ENCODE data around the gene TTLL8. TPM values are rescaled to one million over a fixed set of nuclear protein-coding genes. Genes with fewer than 3 reads are reported as not detected.
"Not testable (repeated sequence)": the region's sequence is repeated elsewhere in the genome, so short reads cannot be mapped to it uniquely, and the experiment has no call there.

Gene TTLL8
- total RNA-seq, 1 experiment from 2014 or later, result not detected

DNA sequence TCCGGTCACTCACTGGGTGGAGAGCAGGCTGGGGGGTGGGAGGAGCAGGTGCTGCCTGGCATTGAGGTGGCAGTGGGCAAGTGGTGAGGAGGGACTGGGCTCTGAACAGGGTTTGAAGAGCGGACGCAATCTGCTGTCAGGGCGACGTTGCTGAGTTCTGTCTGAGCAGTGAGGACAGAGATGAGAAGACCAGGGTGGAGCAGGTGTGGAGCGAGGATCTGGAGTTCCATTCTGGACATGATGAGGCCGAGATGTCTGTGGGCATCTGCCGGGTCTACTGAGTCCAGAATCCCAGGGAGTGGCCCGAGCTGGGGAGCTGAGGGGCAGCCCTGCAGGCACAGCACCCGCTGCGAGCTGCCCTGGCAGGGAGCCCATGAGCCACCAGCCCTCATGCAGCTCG lies 29.5 kb upstream of the TTLL8 start:
- H3K9ac ChIP-seq (ENCODE audit: extremely low read depth, insufficient read length, low read length), result no peak overlapping the region
- H2BK20ac ChIP-seq (ENCODE audit: low read depth, low read length, poor library complexity, severe bottlenecking), result no peak overlapping the region
- no peak for TF ChIP-seq CTCF (conservative IDR thresholded peaks at IDR 0.05)
- no peak overlapping the region for H3K18ac ChIP-seq (ENCODE audit: insufficient read length, low read depth, low read length)
- H3K23me2 ChIP-seq (ENCODE audit: insufficient read length, low read depth, low read length, poor library complexity, severe bottlenecking), result no peaks in the 10 kb centered on the region
- H4K91ac ChIP-seq (ENCODE audit: insufficient read length, low read depth, low read length), result no peak overlapping the region
- H2BK12ac ChIP-seq (ENCODE audit: insufficient read length, low read depth, low read length), result no peak overlapping the region
- H3K9me3 ChIP-seq (ENCODE audit: control insufficient read depth, low read depth, low read length), result no peaks in the 10 kb centered on the region
- no peak overlapping the region for H3K23ac ChIP-seq (ENCODE audit: insufficient read length, low read depth, low read length)
- H3K4ac ChIP-seq (ENCODE audit: low read depth, low read length), result no peak overlapping the region
- H3K27me3 Mint-ChIP-seq (ENCODE audit: low read depth), result peaks cover 32% of the 10 kb centered on the region
- no peak overlapping the region for H2AK5ac ChIP-seq (ENCODE audit: insufficient read length, low read length)
- no peak overlapping the region for H3K14ac ChIP-seq (ENCODE audit: insufficient read depth, low read length)
- WGBS (ENCODE audit: extremely low coverage, insufficient read length, low lambda C conversion rate), result no CpG with 5 or more reads among the region's 12 CpGs
- 0 out of 2 replicates have a peak, but pooled peaks cover 2% of the 10 kb centered on the region for H3K27me3 ChIP-seq (ENCODE audit: insufficient read depth, low read length)
- H3K27ac ChIP-seq (ENCODE audit: insufficient read length, low read depth, low read length), result no peak overlapping the region
- no peak overlapping the region for H2BK5ac ChIP-seq (ENCODE audit: insufficient read length, low read length)
- no peak overlapping the region for H4K5ac ChIP-seq (ENCODE audit: insufficient read length, low read depth, low read length)
- no peak overlapping the region for H3K4me3 Mint-ChIP-seq
- H3K9me3 Mint-ChIP-seq, result peaks cover 3 to 14% of the 10 kb centered on the region in 2 experiments; a peak in 3 of 5 replicates
- no peak for DNase-seq
- no peak overlapping the region for H2BK120ac ChIP-seq (ENCODE audit: low read depth, low read length, poor library complexity, severe bottlenecking)
- no peak overlapping the region for H3T11ph ChIP-seq (ENCODE audit: low read length)
- no peak overlapping the region for H3K56ac ChIP-seq (ENCODE audit: insufficient read length, low read depth, low read length)
- H2AFZ ChIP-seq (ENCODE audit: low read length), result no peak overlapping the region
- H3K4me2 ChIP-seq (ENCODE audit: insufficient read depth, insufficient read length, low read length), result no peak overlapping the region
- H2BK15ac ChIP-seq (ENCODE audit: low read depth, low read length), result no peak overlapping the region
- H3K36me3 Mint-ChIP-seq (ENCODE audit: insufficient read depth in 1 of 3, low read depth in 3 of 3), result peaks cover 0 to 2% (median 0%) of the 10 kb centered on the region in 3 experiments; a peak in 1 of 7 replicates
- no peaks in the 10 kb centered on the region for H3K4me1 ChIP-seq (ENCODE audit: insufficient read depth, low read length)
- H3K79me1 ChIP-seq (ENCODE audit: insufficient read depth, low read depth, low read length, poor library complexity, severe bottlenecking), result no peaks in the 10 kb centered on the region
- H4K20me1 ChIP-seq (ENCODE audit: control insufficient read depth, insufficient read depth, insufficient read length), result no peaks in the 10 kb centered on the region
- H4K8ac ChIP-seq (replicated peaks; ENCODE audit: insufficient read length, low read depth, low read length), result no peak overlapping the region
- H3K79me2 ChIP-seq (ENCODE audit: insufficient read depth, low read length), result no peaks in the 10 kb centered on the region
- no peak overlapping the region for H3K27ac Mint-ChIP-seq
- peaks cover 19 to 24% of the 10 kb centered on the region in 2 experiments for H3K4me1 Mint-ChIP-seq

GRCh38 chr22:50086975-50087374 lies 28.9 kb upstream of the TTLL8 start:
- H4K91ac ChIP-seq (ENCODE audit: insufficient read length, low read depth, low read length); H3K27ac ChIP-seq (ENCODE audit: insufficient read length, low read depth, low read length); H3K4me2 ChIP-seq (ENCODE audit: insufficient read depth, insufficient read length, low read length); H3K27ac Mint-ChIP-seq; H2BK15ac ChIP-seq (ENCODE audit: low read depth, low read length); H3K56ac ChIP-seq (ENCODE audit: insufficient read length, low read depth, low read length); H4K20me1 ChIP-seq (ENCODE audit: control insufficient read depth, insufficient read depth, insufficient read length); H3K4ac ChIP-seq (ENCODE audit: low read depth, low read length); H3K14ac ChIP-seq (ENCODE audit: insufficient read depth, low read length); H3K18ac ChIP-seq (ENCODE audit: insufficient read length, low read depth, low read length); H3K36me3 Mint-ChIP-seq (ENCODE audit: insufficient read depth in 1 of 3, low read depth in 3 of 3); H2AK5ac ChIP-seq (ENCODE audit: insufficient read length, low read length); H2BK120ac ChIP-seq (ENCODE audit: low read depth, low read length, poor library complexity, severe bottlenecking); H3K23me2 ChIP-seq (ENCODE audit: insufficient read length, low read depth, low read length, poor library complexity, severe bottlenecking); H3T11ph ChIP-seq (ENCODE audit: low read length); H2AFZ ChIP-seq (ENCODE audit: low read length); H3K23ac ChIP-seq (ENCODE audit: insufficient read length, low read depth, low read length); H2BK12ac ChIP-seq (ENCODE audit: insufficient read length, low read depth, low read length); H3K9ac ChIP-seq (ENCODE audit: extremely low read depth, insufficient read length, low read length); H4K8ac ChIP-seq (replicated peaks; ENCODE audit: insufficient read length, low read depth, low read length); H3K4me3 Mint-ChIP-seq; DNase-seq; H3K9me3 ChIP-seq (ENCODE audit: control insufficient read depth, low read depth, low read length); H3K79me2 ChIP-seq (ENCODE audit: insufficient read depth, low read length); H2BK5ac ChIP-seq (ENCODE audit: insufficient read length, low read length); H3K4me1 ChIP-seq (ENCODE audit: insufficient read depth, low read length); H3K27me3 ChIP-seq (ENCODE audit: insufficient read depth, low read length); H3K79me1 ChIP-seq (ENCODE audit: insufficient read depth, low read depth, low read length, poor library complexity, severe bottlenecking); H2BK20ac ChIP-seq (ENCODE audit: low read depth, low read length, poor library complexity, severe bottlenecking); H4K5ac ChIP-seq (ENCODE audit: insufficient read length, low read depth, low read length): not testable (repeated sequence)
- peaks cover 30% of the 10 kb centered on the region for H3K27me3 Mint-ChIP-seq (ENCODE audit: low read depth)
- H3K4me1 Mint-ChIP-seq, result peaks cover 19 to 24% of the 10 kb centered on the region in 2 experiments
- WGBS (ENCODE audit: extremely low coverage, insufficient read length, low lambda C conversion rate), result no CpG with 5 or more reads among the region's 4 CpGs
- H3K9me3 Mint-ChIP-seq, result peaks cover 3 to 14% of the 10 kb centered on the region in 2 experiments; a peak in 3 of 5 replicates
